ENCODE data around the gene UBD.

The UBD gene

DNA sequence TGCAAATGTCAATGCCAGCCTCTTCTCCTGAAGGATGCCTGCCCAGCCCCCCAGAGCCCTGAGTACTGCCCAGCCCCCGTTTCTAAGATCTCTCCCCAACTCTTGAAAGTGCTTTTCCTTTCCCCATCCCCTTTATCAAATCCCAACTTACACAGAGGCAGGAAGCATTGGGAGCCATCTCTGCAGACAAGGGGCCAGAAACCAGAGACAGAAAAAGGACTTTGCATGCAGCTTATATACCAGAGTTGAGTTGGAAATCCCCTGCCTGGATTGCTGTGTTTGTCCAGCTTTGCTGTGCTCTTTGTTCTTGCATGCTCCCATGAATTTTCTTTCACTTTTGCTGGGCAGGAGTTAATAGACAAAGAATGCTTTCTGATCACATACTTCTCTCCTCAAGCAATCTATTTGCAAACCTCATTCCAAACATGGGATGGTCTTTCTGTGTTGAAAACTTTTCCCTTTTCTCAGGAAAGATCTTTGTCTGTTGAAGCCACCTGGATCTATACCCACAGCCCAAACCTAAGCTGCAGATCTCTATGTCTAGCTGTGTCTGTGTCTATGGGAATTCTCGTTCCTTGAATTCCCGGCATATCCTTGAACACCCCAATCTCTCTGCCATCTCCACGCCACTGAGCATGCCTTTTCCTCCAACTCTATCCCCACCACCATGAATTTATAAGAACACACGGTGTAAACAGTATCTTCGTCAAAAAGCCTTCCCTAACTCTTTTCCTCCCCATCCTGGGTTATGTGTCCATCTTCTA lies at the start of gene UBD:
UBD (minus strand) TSS at position 209 of the 764 bp plus-strand sequence; CDS start at position 178, 31 bp downstream.
- no peak for DNase-seq (ENCODE audit: low read depth in 2 of 2)

DNA sequence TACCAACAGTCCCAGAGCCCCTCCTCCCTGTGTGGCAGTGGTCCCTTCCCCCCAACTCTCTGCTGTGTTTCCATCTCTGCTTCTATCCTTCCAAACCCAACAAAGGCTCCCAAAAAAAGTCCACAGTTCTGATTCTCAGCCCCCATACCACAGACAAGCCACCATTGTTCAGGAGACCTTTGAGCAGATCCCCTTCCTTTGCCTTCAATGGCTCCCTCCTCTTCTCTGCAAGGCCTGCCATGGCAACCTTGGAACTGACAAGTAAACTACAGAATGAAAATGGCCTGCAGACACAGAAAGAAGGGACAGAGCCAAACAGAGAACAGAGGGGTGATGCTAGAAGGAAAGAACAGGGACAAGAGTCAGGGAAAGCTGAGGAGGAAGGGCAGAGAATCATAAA lies 48.6 kb upstream of the UBD start:
- DNase-seq (ENCODE audit: low read depth in 2 of 2): no peak

DNA sequence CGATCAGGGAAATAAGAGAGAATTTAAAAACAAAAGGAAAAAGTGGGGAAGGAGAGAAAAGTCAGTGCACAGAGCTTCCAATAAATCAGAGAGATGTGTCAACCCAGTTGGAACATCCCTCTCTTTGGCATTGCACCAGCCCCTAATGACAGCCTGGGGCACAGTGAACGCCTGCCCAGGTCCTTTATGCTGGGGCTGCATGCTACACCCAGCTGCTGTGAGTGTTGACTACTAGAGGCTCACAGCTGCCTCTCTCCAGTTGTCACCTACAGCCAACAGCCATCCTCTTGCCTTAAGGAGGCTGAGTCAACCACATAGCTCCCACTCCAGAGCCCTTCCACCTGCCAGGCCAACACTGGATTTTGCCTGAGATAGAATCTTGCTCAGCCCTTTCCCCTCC lies 44.4 kb upstream of the UBD start:
- no peak for DNase-seq (ENCODE audit: low read depth in 2 of 2)

DNA sequence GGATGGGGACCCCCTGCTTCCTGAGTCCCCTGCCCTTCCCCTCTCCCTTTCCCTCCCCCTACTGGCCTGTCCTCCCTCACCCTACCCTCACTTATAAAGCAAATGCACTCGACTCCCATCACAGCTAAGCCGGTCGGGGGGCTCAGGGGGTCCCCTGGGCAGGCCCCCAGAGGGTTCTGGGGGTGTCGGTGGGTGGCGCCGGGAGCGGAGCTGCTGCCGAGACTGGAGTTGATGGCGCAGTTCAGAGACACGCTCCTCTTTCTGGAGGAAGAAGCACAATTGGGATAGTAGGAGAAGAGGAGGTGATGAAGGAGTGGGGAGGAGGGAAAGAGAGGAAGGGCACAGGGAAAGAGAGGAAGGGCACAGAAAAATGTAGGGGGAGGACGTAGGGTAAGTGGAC lies 43.9 kb upstream of the UBD start:
- DNase-seq (ENCODE audit: low read depth in 2 of 2): no peak

DNA sequence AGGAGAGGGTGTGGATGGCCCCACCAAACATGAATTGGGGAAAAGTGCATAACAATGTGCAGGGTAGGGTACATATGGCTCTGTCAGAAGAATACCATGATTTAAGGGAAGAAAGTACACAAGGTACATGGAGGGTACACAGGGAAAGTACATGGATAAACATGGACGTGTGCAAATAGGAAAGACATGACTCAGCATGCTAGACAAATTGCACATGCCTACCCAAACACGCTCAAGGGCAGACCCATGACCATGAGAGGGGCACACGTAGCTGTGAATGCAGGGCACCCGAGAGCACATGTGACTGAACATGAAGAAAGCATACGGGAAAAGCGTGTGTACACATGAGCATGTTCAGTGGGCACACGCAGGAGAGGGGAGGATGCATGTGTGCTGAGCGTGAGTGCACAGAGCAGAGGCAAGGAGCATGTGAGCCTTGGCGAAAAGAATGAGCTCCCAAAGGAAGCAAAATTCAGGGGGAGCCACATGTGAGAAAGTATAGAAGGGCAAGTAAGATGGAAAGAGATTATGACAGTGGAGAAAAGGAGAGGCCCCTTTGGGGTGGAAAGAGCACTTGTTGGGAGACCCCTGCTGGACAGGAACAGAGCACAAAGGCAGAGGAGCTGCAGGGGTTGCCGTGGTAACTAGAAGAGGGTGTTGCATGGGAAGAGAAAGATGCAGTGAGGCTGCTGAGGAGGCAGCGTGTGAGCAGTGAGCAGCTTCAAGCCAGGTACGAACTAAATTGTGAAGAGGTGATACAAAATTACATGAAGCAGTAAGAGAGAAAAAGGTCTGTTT lies 43.2 kb upstream of the UBD start:
- DNase-seq (ENCODE audit: low read depth in 2 of 2): no peak

DNA sequence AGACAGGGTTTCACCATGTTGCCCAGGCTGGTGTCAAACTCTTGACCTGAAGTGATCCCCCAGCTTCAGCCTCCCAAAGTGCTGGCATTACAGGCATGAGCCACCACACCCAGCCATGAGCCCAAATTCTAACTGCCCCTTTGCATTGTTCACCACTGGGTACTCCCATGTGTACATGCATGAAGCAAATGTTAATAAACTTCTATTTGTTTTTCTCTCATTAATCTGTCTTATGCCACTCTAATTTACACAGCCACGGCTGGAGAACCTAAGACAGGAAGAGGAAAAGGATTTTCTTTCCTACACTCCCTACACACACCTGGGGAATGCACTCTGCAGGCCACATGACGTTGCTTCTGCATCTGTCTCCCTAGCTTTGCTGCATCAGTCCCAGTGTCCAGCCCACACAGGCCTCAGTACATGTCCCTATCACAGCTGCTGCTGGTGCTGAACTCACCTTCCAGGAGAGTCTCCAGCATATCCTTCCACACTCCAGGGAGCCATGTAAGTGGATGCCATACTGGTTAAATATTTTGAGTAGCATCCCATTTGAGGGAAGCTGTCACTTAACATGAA lies 38.7 kb upstream of the UBD start:
- no peak for DNase-seq (ENCODE audit: low read depth in 2 of 2)

DNA sequence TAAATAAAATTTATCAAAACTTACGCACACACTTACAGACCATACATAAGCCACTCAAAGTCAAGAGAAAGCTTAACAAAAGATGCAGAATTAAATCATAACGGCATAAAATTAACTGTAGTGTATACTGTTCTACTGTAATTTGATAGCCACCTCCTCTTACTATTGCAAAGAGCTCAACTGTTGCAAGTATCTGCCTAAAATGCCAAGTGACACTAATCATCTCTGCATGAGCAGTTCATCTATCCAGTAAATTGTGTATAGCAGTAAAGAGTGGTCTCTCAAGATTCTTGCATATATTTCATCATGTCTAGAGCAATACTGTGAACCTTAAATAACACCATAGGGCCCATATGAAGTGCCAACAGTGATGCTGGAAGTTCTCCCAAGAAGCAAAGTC lies 37.7 kb upstream of the UBD start:
- DNase-seq (ENCODE audit: low read depth in 2 of 2): no peak

DNA sequence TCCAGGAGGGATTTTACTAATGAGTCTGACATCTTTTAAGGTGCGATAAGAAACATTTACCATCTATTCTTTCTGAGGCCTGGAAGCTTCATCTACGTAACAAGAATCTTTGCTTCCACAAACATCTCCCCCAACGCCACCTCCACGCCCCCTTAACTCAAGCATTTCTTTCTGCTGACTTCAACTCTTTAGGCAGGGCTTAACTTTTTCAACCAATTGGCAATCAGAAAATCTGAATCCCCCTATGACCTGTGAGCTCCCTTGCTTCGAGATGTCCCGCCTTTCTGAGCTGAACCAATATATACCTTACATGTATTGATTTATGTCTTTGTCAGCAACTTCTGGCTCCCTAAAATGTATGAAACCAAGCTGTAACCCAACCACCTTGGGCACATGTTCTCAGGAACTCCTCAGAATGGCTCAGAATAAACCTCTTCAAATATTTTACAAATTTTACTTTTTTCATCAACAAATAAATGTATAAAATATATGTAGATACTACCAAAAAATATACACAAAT lies 36.9 kb upstream of the UBD start:
- DNase-seq (ENCODE audit: low read depth in 2 of 2): no peak

DNA sequence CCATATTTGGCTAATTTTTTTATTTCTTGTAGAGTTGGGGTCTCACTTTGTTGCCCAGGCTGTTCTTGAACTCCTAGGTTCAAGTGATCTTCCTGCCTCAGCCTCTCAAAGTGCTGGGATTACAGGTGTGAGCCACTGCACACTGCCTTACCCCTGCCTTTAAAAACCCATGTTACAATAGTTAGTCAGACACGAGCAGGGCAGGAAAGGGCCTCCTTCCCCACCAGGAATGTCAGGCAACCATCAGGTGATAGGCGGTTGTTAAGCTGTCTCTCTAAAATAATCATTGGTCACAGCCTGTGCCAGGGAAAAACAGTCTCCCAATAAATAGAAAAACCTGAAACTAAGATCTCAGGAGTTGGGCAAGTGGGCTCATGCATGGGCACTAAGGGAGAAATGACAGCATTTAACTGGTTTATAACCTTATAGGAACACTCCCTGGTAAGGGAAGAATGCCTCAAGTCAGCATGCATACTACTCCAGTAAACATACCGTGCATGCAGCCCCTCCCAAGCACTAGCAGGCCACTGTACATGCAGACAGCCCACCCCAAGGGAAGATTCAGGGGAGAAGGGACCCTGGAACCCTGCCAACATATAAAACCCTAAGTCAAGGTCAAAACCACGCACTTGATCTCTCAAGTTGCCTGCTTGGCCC lies 33.8 kb upstream of the UBD start:
- no peak for DNase-seq (ENCODE audit: low read depth in 2 of 2)

DNA sequence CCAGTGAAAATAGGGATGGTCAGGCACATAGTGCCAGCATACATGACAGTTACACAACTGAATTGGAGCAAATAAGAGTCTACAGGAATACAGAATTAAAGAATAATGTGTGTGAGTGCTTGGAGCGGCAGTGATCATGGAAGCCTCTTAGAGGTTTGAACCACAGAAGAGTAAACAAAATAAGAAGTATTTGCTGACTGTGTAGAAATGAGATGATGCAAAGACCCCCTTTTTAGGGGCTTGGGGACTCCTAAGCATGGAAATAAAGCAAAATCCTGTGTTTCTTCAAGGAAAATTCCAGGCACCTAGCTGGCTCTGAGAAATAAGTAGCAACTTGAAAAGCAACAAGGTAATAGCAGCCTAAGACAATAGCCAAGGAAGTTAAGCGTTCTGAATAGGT lies 32.1 kb upstream of the UBD start:
- DNase-seq (ENCODE audit: low read depth in 2 of 2): no peak

DNA sequence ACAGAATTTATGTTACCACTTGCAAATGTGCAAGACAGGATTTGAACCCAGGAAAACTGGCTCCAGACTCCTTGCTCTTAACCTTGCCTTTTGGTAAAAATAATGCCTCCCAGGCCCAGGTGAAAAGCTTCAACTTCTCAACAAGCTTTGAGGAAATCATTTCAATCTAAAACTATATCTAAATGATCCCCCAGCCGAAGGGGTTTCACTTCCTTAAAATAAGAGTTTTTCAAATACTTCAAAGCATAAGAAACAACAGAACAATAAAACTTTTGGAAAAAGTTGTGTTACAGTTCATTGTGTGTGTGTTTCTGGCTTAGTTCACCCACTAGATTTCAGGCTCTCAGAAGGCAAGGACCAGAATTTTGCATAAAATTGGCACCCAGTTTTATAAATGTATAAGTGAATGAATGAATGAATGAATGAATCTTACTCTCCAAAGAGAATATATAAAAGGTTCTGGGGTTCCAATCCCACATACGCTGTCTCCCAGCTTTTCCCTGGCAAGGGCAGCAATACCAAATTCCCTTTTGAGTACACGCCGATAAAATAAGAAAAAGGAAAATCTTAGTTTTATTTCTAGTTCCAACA lies 30.8 kb upstream of the UBD start:
- no peak for DNase-seq (ENCODE audit: low read depth in 2 of 2)

DNA sequence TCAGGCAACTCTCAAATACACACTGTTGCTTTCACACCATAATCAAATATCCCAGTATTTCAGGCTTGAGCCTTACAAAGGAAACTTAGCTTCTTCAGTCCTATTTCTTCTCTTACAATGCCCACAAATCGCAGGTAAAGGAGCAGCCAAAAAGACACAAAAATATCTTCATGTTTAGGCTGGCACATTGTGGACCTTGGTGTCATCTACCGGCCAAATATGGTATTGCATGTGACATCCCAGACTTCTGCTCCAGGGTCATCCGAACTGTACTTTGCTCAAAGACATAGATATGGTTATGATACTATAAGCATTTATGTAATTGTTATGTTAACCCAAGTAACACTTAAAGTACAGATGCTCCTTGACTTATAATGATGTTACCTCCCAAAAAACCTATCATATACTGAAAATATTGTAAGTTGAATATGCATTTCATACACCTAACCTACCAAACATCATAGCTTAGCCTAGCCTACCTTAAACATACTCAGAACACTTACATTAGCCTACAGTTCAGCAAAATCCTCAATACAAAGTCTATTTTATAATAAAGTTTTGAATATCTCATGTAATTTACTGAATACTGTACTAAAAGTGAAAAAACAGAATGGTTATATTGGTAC lies 30.0 kb upstream of the UBD start:
- peak in 1 of 2 donors; percentile 34 for DNase-seq (ENCODE audit: low read depth in 2 of 2)

DNA sequence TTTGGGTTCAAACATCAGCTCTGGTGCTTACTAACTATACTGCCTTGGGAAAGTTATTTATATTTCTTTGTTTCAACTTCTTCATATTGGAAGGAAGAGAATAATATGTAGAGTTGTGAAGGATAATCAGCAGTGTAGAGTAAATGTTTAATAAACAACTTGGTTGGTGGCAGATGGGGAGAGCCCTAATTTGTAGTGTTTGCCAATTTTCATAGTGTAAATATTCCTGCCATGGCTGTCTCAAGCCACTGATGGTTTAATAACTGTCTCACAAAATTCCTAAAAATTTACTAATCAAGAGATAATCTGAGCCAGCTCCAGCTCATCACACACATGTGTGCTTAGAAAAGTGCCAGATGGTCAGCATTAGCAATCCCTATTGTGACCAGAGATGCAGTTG lies 25.3 kb upstream of the UBD start, which contains the start of gene OR2H2:
OR2H2 (plus strand) TSS at position 301 of the 400 bp plus-strand sequence. CDS start 2,824 bp downstream, outside the sequence.
- DNase-seq (ENCODE audit: low read depth in 2 of 2): no peak

DNA sequence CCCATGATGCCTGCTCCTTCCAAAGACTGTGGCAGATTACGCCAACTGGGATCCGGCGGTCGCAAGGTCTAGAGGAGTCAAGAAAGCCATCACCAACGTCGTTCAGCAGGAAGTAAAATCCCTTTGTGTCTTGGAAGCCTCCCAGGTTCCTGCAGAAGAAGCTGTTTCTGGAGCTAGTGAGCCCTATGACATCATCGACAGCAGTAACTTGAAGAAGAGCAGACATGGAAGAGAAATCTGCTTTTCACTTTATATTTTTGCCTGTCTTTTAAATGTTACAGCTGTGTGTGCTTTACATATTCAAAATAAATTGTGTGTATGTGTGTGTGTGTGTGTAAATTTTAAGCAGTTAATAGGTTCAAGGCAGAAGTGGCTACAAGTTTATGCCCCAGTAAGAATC lies 18.0 kb upstream of the UBD start:
- DNase-seq (ENCODE audit: low read depth in 2 of 2): no peak

DNA sequence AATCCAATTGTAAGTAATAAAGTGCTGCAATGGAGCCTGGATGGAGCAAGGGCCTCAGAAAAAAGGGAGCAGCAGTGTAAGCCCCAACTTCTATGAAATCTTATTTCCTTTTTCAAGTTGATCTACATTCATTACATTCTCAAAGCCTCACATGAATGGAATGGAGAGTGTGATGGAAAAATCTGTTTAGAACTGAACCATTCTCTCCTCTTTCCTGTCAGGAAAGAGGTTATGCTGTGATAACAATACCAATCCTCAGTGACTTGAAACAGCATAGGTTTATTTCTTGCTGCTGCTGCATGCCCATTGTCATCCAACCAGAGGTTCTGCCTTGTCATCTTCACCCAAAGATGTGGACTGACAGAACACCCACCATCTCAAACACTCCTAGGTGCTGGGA lies 16.5 kb upstream of the UBD start:
- no peak for DNase-seq (ENCODE audit: low read depth in 2 of 2)

DNA sequence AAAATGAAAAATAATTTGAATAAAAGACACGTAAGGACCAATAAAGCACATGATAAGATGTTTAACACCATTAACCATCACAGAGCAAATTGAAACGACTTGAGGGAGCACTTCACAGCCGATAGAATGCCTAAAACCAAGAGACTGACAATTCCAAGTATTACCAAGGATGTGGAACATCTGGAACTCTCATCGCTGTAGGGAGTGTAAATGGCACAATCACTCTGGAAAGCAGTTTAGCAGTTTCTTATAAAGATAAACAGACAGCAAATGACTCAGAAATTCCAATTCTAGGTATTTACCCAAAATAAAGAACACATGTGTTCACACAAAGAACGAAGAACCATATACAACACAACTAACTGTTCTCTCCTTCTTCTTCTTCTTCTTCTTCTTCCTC lies 8.5 kb upstream of the UBD start:
- DNase-seq (ENCODE audit: low read depth in 2 of 2): no peak

DNA sequence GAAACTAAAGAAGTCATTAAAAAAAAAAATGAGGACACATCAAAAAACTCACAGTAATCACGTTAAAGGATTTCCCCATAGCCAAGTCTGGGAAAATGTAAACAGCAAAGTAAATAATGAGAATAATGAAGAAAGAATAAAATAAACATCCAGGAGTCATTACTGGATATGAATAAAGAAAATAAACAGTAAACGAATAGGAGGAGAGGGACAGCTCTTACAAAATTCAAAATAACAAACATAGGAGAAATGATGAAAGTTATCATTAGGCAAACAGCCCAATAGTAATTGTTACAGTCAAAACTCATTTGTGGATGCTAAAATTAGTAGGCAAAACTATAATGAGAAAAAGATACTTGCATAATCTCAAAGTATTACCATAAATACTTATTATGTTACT lies 8.0 kb upstream of the UBD start:
- no peak for DNase-seq (ENCODE audit: low read depth in 2 of 2)

DNA sequence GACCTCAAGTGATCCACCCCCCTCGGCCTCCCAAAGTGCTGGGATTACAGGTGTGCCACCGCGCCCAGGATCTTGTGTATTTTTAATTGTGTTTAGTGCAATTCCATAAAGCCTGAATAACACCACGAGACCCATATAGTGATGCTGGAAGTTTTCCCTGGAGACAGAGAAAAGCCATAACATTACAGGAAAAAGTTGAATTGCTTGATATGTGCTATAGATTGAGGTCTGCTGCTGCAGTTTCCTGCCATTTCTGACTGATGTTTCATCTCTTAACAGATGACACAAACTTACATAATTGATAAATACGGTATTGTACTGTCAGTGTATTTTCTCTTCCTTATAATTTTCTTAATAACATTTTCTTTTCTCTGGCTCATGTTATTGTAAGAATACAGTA lies 7.3 kb upstream of the UBD start:
- no peak for DNase-seq (ENCODE audit: low read depth in 2 of 2)

DNA sequence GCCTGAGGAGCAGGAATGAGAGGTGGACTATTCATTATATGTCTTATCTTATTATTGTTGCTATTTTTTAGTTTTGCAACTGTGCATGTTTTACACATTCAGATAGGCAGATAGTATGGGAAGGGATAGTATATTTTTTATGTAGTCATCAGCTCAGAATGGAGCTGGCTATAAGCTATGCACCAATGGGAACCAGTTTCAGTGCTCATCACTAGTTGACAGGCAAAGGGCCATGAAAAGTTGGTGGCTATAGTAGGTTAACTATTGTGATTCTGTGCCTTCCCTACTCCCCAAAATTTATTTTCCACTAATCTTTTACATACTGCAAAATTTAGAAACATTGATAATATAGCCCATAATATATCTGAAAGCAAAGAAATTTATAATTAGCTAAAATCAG lies 5.3 kb upstream of the UBD start:
- DNase-seq (ENCODE audit: low read depth in 2 of 2): no peak

DNA sequence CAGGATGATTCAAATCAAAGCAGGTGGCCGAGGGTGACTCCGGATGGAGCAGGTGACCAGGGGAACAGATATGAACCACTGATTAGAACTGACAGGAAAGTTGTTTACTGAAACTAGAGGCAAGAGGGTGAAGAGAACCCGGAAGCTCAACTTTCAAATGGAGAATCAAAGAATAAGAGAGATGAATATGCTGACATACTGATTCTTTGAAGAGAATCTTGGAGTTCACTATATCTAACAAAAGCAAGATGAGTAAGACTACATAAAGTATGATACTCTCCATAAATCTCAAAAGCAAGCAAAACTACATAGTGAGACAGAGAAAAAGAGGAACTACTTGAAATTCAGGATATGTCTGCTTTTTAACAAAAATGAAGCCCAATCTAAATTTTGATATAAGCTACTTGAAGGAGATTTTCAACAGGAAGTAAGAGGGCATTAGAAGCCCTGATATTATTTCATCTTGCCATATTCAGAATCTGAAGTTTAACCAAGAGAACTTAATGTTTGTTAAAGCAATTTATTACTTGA lies 4.0 kb upstream of the UBD start:
- DNase-seq (ENCODE audit: low read depth in 2 of 2): no peak

DNA sequence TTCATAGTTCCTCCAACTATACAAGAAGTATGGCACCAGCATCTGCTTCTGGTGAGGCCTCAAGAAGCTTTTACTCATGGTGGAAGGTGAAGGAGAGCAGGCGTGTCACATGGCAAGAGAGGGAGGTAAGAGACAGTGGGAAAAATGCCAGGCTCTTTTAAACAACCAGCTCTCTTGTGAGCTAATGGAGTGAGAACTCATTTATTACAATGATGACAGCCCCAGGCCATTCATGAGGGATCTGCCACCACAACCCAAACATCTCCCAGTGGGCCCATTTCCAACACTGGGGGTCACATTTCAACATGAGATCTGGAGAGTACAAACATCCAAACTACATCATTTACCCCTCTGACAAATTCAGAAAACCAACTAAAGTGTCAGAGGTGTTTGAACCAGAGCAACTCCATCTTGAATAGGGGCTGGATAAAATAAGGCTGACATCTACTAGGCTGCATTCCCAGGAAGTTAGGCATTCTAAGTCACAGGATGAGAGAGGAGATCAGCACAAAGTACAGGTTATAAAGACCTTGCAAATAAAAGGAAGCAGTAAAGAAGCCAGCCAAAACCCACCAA lies 2.2 kb upstream of the UBD start:
- DNase-seq (ENCODE audit: low read depth in 2 of 2): no peak

Data from stimulated activated CD4-positive, alpha-beta T cell treated with anti-CD3 and anti-CD28 coated beads, Interleukin-15, amount 100 ng/mL, for 48 hours (primary cell).